HG02678 (cell line): ENCODE data around the gene CIRBP.
"Not testable (repeated sequence)": the region's sequence is repeated elsewhere in the genome, so short reads cannot be mapped to it uniquely, and the experiment has no call there.

Experiments
- ATAC-seq: cut with Tn5 transposase; IDR thresholded peaks from one replicate; pipeline ENCODE4 v1.9.1; 2021; ENCODE audit warnings: mild to moderate bottlenecking, moderate library complexity; ENCODE audit not compliant: unreplicated experiment

Gene CIRBP

DNA sequence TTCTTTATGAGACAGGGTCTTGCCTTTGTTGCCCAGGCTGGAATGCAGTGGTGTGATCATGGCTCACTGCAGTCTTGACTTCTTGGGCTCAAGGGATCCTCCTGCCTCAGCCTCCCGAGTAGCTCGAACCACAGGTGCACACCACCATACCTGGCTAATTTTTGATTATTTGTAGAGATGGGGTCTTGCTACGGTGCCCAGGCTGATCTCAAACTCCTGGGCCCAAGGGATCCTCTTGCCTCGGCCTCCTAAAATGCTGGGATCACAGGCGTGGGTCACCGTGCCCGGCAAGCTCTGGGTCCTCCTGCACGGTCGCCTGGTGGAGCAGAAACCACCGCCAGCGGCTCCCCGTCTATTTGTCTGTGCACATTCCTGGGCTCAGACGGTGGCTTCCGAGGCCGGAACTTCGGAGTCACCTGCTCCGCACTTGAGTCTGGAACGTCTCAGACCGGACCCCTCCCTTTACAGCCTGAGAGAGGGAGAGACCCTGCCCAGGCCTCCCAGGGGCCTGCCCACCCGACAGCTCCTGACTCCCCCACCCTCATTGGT is 38.7 kb downstream of the CIRBP start:
- ATAC-seq = no peak

DNA sequence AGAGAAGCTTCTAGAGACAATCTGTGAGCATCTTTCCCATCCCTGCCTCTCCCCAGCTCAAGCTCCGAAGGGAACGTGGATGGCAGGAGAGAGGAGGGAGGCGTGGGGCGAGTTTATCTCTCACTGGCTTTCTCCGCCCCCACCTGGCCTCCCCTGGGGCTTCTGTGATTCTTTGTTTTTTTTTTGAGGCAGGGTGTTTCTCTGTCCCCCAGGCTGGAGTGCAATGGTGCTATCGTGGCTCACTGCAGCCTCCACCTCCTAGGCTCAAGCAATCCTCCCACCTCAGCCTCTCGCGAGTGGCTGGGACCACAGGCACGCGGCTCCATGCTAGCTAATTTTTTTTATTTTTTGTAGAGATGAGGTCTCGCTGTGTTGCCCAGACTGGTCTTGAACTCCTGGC is 39.6 kb downstream of the CIRBP start:
- ATAC-seq = no peak

DNA sequence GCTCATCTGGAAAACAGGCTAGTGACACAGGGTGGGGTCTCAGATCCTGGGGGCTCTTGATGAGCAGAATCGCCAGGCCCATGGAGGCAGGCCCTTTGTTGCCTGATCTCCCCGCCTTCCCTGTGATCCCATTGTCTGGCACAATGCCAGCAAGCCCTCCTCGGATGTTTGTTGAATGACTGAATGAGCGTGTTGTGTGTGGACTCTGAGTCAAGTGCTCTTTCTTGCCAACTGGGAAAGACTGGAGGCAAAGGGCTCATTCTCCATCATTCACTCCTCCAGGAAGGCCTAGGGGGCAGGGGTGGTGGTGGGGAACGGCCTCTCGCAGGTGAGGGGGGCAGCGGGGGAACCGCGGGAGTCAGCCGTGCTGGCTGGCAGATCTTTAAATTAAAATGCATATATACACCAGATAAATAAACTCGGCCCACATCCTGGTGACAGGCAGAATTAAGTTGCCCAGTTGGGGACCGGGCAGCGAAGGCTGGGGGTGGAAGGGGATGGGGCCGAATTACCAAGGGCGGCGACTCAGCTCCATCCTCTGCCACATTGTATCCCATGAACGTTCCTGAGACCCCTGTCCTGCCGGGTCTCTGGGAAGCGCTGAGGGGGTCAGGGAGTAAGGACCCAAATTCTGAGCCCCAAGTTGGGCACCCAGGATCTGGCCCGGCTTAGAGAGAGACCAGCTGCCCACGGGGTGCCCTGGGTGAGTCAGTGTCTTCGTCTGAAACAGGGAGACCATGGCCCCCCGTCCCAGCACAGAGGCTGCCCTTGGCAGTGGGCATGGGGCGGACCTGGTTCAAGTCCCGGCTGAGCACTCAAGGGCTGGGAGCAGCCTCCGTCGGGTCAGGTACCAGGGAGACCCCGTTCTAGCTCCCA is 41.1 kb downstream of the CIRBP start:
- no peak for ATAC-seq

DNA sequence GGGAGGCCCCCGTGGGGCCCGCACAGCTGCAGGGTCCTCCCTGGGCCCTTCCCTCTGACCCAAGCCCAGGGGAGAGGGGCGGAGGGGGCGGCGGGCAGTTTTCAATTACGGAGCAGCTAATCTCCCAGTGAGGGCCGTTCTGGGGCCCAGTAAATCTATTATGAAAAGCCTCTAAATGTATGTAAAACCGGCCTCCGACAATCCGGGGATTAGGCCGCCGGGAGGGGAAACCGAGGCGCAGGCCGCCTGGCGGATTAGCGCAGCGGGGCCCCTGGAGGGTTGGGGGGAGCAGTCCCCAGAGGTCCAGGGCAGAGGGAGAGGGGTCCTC is 41.7 kb downstream of the CIRBP start:
- no peak for ATAC-seq

DNA sequence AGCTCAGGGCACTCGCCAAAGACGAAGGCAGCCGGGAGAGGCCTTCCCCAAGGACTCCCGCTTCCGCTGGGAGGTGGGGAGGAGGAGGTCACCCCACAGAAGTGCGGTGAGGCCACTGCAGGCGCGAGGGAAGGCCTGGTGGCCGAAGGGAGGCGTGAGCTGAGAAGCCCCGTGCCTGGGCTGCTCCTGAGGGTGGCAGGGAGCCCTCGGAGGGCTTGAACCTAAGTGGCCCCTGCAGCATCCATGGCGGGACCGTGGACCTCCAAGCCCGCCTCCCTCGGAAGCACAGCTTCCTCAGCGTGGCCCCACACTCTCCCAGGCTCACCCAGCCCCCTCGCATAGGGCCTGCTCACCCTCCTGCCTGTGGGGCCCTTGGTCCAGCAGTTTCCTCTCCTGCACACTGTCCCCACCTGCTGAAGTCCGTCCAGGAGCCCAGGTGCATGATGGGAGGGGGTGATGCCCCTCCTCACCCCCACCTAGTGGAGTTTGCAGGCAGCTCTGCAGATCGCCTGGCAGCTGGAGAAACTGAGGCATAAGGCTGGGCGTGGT is 42.5 kb downstream of the CIRBP start:
- ATAC-seq = no peak

DNA sequence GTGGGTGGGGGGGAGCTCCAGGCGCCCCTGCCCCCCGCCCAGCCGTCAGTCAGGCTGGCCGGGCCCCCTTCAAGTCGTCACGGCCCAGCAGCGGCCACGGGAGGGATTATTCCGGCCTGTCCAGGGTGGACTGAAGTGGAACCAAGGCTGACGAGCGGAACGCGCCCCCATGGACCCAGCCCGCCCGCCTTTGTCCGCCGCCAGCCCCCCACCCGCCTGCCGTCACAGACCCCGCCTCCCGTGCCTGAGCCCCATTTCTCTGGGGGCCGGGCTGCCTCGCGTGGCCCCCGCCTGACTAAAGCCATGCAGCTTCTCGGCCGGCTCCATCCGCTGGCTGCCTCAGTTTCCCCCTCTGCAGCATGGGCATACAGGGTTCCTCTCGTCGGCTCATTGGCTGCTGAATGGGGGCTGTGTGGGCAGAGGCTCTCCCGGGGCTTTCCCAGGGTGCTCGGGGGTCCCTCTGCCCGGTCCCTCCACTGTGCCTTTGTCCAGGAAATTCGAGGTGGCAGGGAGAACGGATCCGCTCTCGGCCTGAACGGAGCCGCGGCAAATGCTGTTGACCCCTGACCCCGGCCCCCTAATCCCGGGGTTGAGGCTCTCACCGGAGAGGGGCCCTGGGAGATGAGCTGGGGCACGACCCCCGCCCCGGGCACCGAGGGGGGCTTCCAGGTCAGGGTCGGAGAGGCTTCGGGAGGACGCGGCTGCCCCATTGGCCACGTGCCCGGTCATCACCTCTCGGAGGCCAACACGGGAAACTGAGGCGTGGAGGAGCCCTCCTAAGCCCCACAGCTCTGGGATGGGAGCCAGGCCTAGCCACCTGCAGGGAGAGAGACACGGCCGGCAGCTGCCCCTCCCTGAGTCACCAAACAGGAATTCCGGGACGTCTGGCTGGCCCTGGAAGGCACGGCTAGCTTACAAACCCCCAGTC is 43.9 kb downstream of the CIRBP start:
- ATAC-seq = no peak

DNA sequence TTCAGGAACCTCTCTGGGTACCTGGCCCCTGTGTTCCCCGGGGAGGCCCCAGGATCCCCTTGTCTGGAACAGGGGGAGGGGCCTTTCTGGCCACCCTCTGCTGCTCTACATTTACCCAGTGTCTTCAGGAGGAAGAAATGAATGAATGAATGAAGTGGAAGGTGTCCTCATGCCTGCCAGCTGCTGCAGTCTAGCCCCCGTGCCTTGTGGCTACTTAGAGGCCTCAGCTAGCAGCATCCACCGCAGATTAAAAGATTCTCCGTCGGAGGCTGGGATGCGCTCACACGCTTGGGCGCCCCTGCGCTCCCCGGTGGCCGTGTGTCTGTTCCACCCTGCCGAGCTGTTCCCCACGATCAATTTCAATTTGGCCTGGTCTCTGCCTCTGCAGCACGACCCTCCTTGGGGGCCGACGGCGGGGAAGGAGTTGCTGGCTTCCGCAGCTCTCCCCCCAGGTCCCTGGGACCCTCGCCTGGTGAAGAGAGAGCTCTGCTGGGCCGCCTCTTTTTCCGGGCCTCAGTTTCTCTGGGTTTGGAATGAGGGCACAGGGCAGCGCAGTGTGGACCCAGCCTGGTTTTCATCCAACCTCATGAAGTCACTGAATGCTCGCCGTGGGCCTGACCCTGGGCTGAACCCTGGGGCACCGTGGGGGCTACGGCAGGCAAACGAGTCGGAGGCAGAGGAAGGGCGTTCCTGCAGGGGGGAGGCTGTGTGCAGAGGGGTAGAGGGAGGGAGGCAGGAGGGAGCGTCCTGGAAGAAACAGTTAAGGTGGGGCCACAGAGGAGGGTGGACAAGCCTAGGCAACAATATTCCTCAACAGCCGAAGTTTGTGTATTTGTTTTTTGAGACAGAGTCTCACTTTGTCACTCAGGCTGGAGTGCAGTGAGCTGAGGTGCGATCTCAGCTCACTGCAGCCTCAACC is 44.8 kb downstream of the CIRBP start:
- ATAC-seq = no peak

- no peak for ATAC-seq
Measured at GRCh38 chr19:1315470-1316166, 46.5 kb downstream of the CIRBP start.

- no peak for ATAC-seq
Measured at GRCh38 chr19:1316466-1316865, 47.3 kb downstream of the CIRBP start.

DNA sequence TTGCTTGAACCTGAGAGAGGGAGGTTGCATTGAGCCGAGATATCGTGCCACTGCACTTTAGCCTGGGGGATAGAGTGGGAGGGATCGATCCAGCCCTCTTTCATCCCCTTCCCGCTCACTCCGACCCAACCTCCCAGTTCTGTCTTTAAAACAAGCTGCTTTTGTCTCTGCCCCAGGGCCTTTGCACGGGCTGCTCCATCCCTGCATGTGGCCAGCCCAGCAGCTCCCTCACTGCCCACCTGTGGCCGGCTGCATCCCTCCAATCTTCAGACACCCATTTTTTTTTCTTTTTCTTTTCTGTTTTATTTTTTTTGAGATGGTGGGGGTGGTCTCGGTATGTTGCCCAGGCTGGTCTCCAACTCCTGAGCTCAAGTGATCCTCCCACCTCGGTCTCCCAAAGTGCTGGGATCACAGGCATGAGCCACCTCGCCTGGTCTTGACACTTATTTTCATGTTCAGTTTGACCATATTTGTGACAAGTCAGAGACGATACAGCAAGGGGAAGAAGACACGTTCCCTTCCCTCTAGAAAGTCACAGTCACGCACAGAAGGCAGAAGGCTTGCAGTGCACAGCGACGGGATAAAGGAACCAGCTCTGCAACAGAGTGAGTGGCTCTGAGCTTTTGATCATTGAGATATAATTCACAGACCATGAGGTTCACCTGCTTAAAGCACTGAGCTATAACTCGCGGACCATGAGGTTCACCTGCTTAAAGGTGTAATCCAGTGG is 48.3 kb downstream of the CIRBP start:
- no peak for ATAC-seq

DNA sequence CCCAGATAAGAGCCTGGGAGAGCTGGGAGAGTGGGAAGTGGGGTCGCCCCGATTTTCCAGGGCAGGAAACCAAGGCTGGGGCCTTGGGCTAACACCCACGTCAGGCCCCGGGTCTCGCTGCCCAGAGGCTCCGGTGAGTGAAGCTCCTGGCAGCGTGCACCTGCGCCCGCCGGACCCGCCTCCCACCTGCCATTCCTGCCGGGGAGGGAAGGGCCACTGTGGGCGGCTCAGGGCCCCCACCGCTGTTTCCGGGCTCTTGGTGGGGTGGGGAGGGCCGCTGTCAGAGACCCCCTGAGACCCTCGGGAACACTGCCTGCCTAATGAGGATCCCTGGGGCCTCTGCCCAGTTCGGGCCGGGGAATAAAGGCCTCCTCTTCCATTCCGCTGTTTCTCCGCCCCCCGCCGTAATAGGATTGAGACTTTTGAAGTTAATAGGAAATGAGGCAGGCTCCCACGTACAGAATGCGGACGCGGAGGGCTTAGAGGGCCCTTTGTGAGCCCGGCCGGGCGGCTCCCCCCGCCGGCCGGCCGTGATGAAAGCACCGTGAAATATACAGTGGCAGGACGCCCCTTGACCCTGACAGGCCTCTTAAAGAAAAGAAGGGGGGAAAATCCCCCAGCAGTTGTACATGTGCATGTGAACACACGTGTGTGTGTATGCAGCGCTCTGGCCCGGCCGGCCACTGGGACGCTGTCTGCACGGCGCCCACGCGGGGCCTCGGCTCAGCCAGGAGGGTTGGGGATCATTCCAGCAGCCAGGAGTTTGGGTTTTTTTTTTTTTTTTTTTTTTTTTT is 49.7 kb downstream of the CIRBP start:
- no peak for ATAC-seq

DNA sequence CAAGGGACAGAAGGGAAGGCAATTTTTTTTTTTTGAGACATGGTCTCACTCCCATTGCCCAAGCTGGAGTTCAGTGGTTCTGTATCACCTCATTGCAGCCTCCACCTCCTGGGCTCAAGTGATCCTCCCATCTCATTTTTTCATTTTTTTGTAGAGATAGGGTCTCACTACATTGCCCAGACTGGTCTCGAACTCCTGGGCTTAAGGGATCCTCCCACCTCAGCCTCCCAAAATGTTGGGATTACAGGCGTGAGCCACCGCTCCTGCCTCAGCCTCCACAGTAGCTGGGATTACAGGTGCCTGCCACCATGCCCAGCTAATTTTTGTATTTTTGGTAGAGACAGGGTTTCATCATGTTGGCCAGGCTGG is 51.1 kb downstream of the CIRBP start:
- ATAC-seq = not testable (repeated sequence)

DNA sequence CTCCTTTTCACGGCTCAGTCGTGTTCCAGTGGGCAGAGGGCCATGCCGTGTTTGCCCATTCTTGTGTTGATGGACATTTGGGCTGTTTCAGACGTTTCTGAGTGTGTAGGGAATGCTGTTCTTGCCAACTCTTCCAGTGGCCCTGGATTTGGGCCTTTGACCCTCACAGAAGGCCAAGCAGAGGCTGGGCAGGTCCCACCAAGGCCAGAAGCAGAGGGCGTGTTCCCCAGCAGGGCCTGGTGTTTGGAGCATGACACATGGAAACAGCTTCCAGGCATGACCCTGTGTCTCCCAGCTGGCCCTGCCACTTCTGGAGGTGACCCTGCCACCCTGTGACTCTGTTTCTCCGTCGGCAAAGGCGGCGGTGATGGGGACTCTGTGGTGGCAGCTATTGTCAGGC is 52.4 kb downstream of the CIRBP start:
- no peak for ATAC-seq

DNA sequence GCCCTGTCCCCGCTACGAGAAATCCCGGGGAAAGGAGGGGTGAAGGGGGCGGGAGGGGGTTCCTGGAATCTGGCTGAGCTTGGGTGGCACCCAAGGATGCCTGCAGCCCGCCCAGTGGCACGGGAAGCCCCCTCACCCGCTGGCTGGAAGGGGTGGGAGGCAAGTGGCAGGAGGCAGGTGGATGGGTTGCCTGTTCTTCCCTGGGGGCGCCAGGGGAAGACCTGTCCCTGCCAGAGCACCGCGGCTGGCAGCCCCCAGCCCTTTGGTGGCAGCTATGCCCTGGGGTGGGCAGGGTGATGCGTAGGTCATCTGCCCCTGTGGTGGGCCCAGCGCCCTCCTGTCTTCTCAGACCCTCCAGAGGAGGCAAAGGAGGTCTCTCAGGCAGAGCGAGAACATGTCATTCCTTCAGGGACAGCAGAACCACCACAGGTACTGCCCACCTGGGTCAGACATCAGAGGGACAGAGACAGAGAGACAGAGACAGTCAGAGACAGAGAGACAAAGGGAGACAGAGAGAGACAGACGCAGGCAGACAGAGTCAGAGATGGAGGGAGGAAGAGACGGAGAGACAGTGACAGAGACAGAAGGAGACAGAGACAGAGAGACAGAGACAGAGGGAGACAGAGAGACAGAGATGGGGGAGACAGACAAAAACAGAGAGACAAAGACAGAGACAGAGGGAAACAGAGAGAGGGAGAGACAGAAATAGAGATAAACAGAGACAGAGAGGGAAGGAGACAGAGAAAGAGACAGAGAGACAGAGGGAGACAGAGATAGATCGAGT is 53.3 kb downstream of the CIRBP start:
- no peak for ATAC-seq

GRCh38 chr19:1324249-1324805 is 55.2 kb downstream of the CIRBP start:
- no peak for ATAC-seq
